Endothelial cell (in vitro differentiated cells): Measurements from ENCODE around the gene CXCL14. TPM values are rescaled to one million over a fixed set of nuclear protein-coding genes. Genes with fewer than 3 reads are reported as not detected.

ENCODE experiments used
- DNase-seq: peaks from one replicate; pipeline ENCODE4 v3.0.0; 2021; ENCODE audit warnings: low spot score
- H3K27ac Mint-ChIP-seq: one replicate; pipeline ENCODE4 v1.8.0; 2021; ENCODE audit warnings: mixed read lengths, inconsistent platforms; ENCODE audit not compliant: unreplicated experiment
- H3K27me3 Mint-ChIP-seq: one replicate; pipeline ENCODE4 v1.8.0; 2021; ENCODE audit warnings: mild to moderate bottlenecking, moderate library complexity, mixed read lengths, inconsistent platforms; ENCODE audit not compliant: unreplicated experiment
- H3K36me3 Mint-ChIP-seq: one replicate; pipeline ENCODE4 v1.8.0; 2021; ENCODE audit warnings: mild to moderate bottlenecking, low read depth, mixed read lengths, inconsistent platforms; ENCODE audit not compliant: unreplicated experiment
- H3K4me1 Mint-ChIP-seq: one replicate; pipeline ENCODE4 v1.8.0; 2021; ENCODE audit warnings: mild to moderate bottlenecking, mixed read lengths, inconsistent platforms; ENCODE audit not compliant: unreplicated experiment
- H3K4me3 Mint-ChIP-seq: one replicate; pipeline ENCODE4 v1.8.0; 2021; ENCODE audit warnings: mild to moderate bottlenecking, mixed read lengths, inconsistent platforms; ENCODE audit not compliant: unreplicated experiment
- H3K9me3 Mint-ChIP-seq: one replicate; pipeline ENCODE4 v1.8.0; 2021; ENCODE audit warnings: mixed read lengths, inconsistent platforms; ENCODE audit not compliant: unreplicated experiment
- CTCF ChIP-seq: fragments of 200-600 bp; sonication (generic); IDR thresholded peaks from one replicate; pipeline ENCODE4 v1.5.0; 2021; ENCODE audit warnings: antibody characterized with exemption; ENCODE audit not compliant: unreplicated experiment
- total RNA-seq: library from RNA; stranded (reverse); fragmentation: NEBNext Ultra II Directional; extraction: Animal tissue kit (Norgen Biotek cat#: 25700); gene quantifications from one replicate; pipeline ENCODE4 v1.2.1, GENCODE V29; 2021; ENCODE audit not compliant: unreplicated experiment

The CXCL14 gene
- total RNA-seq, 1 donor from 2014 or later = 0.13 TPM

- Mint-ChIP-seq H3K9me3 (peaks cover 4% of the 10 kb centered on the region), H3K36me3 (peaks cover 5% of the 10 kb centered on the region), H3K4me1 (no peaks in the 10 kb centered on the region), H3K27me3 (no peaks in the 10 kb centered on the region), H3K4me3 (no peak overlapping the region), H3K27ac (no peak overlapping the region)
- no peak for TF ChIP-seq CTCF
- DNase-seq = no peak
These were observed 44.5 kb upstream of the CXCL14 start for GRCh38 chr5:135623186-135623715.

- H3K36me3 Mint-ChIP-seq = peaks cover 5% of the 10 kb centered on the region
- no peak overlapping the region for H3K27ac Mint-ChIP-seq
- DNase-seq = no peak
- peaks cover 4% of the 10 kb centered on the region for H3K9me3 Mint-ChIP-seq
- no peak overlapping the region for H3K4me3 Mint-ChIP-seq
- no peaks in the 10 kb centered on the region for H3K4me1 Mint-ChIP-seq
- TF ChIP-seq CTCF = no peak
- H3K27me3 Mint-ChIP-seq = peaks cover 1% of the 10 kb centered on the region
These were observed 36.9 kb upstream of the CXCL14 start for GRCh38 chr5:135615581-135616260.

- no peak for DNase-seq
These were observed 36.4 kb upstream of the CXCL14 start for GRCh38 chr5:135615171-135615570.

GRCh38 chr5:135609981-135610380 lies 31.2 kb upstream of the CXCL14 start:
- no peak overlapping the region for H3K27ac Mint-ChIP-seq
- no peak for DNase-seq

More at GRCh38 chr5:135615171-135615570, 36.4 kb upstream of the CXCL14 start:
- TF ChIP-seq CTCF = no peak
- H3K4me1 Mint-ChIP-seq = no peaks in the 10 kb centered on the region
- peaks cover 5% of the 10 kb centered on the region for H3K36me3 Mint-ChIP-seq
- no peak overlapping the region for H3K27ac Mint-ChIP-seq
- H3K4me3 Mint-ChIP-seq = no peak overlapping the region
- peaks cover 1% of the 10 kb centered on the region for H3K27me3 Mint-ChIP-seq
- peaks cover 4% of the 10 kb centered on the region for H3K9me3 Mint-ChIP-seq

More at GRCh38 chr5:135609981-135610380, 31.2 kb upstream of the CXCL14 start:
- no peak overlapping the region for H3K4me3 Mint-ChIP-seq
- TF ChIP-seq CTCF = no peak
- no peaks in the 10 kb centered on the region for H3K36me3 Mint-ChIP-seq
- H3K27me3 Mint-ChIP-seq = peaks cover 3% of the 10 kb centered on the region
- H3K9me3 Mint-ChIP-seq = no peaks in the 10 kb centered on the region
- H3K4me1 Mint-ChIP-seq = no peaks in the 10 kb centered on the region
